ENCODE data around the gene CASQ1. TPM values are rescaled to one million over a fixed set of nuclear protein-coding genes. Genes with fewer than 3 reads are reported as not detected.

CASQ1 gene
- total RNA-seq, 1 donor from 2014 or later = not detected

- DNase-seq (ENCODE audit: low read depth) = no peak
- H3K4me3 ChIP-seq (ENCODE audit: low read depth, low read length) = no peak overlapping the region
- no peak for TF ChIP-seq CTCF (conservative IDR thresholded peaks at IDR 0.05; ENCODE audit: low read depth, low read length)
These were observed 18.4 kb upstream of the CASQ1 start for GRCh38 chr1:160171980-160172379.

DNA sequence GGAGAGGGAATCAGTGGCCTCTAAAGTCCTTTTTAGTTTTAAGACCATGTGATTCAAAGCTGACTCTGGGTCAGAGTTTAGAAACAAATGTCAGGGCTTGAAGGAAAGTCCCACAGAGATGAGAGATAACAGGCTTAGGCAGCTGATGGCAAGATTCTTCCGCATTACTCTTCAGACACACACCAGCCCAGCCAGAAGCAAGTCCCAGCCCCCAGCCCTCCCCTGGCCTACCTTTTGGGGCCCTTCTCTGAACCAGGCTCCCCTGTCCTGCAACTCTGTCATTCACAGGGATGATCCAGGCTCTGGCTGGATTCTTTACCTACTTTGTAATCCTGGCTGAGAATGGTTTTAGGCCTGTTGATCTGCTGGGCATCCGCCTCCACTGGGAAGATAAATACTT, 13.1 kb upstream of the CASQ1 start:
- TF ChIP-seq CTCF (conservative IDR thresholded peaks at IDR 0.05; ENCODE audit: low read depth, low read length) = no peak
- DNase-seq (ENCODE audit: low read depth) = no peak
- no peak overlapping the region for H3K4me3 ChIP-seq (ENCODE audit: low read depth, low read length)

DNA sequence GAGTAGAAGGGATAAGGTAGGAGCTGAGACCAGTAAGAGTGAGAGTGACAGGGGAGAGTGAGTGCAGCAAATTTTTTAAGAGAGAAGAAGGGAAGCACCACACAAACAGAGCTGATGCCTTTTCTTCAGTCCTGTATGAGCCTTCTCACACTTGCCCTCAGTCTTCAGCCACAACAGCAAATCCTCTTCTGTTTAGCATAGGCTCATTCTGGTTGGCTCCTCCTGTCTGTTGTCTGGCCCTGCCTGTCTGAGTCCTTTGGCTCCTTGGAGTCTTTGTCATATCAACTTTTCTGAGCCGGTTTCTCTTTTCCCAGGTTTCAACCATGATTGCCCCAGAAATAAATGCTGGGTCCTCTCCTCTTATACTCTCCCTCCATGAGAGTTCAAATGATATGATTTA, 12.7 kb upstream of the CASQ1 start:
- DNase-seq (ENCODE audit: low read depth) = no peak
- no peak overlapping the region for H3K4me3 ChIP-seq (ENCODE audit: low read depth, low read length)
- TF ChIP-seq CTCF (conservative IDR thresholded peaks at IDR 0.05; ENCODE audit: low read depth, low read length) = no peak

DNA sequence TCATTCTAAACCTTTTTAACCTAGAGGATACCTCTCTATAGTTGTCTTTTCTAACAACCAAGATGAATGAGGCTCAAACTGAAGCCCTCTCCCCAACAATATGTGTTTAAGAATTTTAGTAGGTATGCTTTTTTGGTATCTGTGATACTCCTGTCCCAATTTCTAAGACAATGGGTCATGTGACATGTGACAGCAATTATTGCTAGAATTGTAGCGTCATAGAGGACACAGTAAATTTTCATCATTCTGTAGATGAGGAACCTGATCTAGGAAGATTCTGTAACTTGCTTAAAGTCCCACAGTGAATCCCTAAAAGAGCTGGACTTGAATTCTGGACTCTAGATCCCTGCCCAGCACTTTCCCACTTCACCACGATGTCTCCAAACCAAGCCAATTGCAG, 11.6 kb upstream of the CASQ1 start:
- no peak overlapping the region for H3K4me3 ChIP-seq (ENCODE audit: low read depth, low read length)
- DNase-seq (ENCODE audit: low read depth) = no peak
- no peak for TF ChIP-seq CTCF (conservative IDR thresholded peaks at IDR 0.05; ENCODE audit: low read depth, low read length)

GRCh38 chr1:160179336-160179735, 11.0 kb upstream of the CASQ1 start:
- DNase-seq (ENCODE audit: low read depth) = no peak
- no peak for TF ChIP-seq CTCF (conservative IDR thresholded peaks at IDR 0.05; ENCODE audit: low read depth, low read length)
- no peak overlapping the region for H3K4me3 ChIP-seq (ENCODE audit: low read depth, low read length)

- no peak for DNase-seq (ENCODE audit: low read depth)
- TF ChIP-seq CTCF (conservative IDR thresholded peaks at IDR 0.05; ENCODE audit: low read depth, low read length) = no peak
- no peak overlapping the region for H3K4me3 ChIP-seq (ENCODE audit: low read depth, low read length)
These were observed 4.1 kb upstream of the CASQ1 start for GRCh38 chr1:160186246-160186645.

DNA sequence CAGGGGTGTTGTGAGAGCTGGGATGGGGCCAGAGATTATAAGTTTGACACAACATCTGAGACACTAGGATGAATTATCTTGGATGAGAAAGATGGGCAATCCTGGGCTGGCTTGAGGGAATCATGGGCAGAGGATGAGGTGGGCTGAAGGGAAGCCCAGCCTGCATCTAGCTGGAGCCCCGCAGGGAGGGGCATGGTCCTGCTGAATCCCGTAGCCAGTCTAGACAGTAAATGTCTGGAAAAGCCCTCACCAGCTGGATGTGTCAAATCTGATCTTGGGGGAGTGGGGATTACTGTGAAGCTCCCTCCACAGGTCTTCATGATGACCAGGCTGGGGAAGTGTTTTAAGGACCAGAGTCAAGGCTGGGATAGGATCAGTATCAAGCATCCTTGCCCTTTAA, 3.6 kb upstream of the CASQ1 start:
- TF ChIP-seq CTCF (conservative IDR thresholded peaks at IDR 0.05; ENCODE audit: low read depth, low read length) = no peak
- no peak for DNase-seq (ENCODE audit: low read depth)
- no peak overlapping the region for H3K4me3 ChIP-seq (ENCODE audit: low read depth, low read length)

Measured in epithelial cell of proximal tubule (primary cell).